HEK293 (cell line): ENCODE results near the gene EHMT1.

Experiments
- ZBTB7A ChIP-seq: fragments of 450-650 bp; formaldehyde crosslinking; IDR thresholded peaks from 2 replicates; pipeline ENCODE4 v1.5.1; 2016; ENCODE audit warnings: low read depth, missing biosample characterization, missing genetic modification characterization
- ZNF692 ChIP-seq: fragments of 450-650 bp; formaldehyde crosslinking; IDR thresholded peaks from 2 replicates; pipeline ENCODE4 v1.5.1; 2016; ENCODE audit warnings: missing biosample characterization, missing genetic modification characterization

DNA sequence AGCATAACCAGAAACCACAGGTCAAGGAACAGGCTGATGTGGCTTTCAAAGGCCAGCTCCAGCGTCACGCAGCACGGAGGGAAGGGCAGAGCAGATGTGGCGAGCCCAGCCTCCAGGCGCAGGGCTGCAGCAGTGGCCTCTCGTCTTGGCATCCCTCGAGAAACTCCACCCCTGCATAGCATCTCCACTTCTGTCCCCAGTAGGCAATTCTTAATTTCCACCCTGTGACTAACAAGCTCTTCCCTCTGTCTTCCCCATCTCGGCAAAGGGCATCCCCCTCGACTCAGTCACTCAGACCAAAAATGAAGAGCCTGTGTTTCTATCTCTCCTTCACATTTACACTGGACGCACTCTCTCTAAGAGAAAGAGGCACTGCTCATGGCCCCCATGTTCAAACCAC is 257.0 kb downstream of the EHMT1 start:
- TF ChIP-seq ZNF692 (tag by site-specific recombination) (no peak), ZBTB7A (tag by site-specific recombination) (no peak)
